GM21786 (cell line): Measurements from ENCODE around the gene BASP1.
A peak's percentile ranks its signal among the peaks of the same experiment; 100 is the strongest.

Experiments used
- ATAC-seq: cut with Tn5 transposase; IDR thresholded peaks from one replicate; pipeline ENCODE4 v1.9.1; 2021; ENCODE audit not compliant: unreplicated experiment

The BASP1 gene

DNA sequence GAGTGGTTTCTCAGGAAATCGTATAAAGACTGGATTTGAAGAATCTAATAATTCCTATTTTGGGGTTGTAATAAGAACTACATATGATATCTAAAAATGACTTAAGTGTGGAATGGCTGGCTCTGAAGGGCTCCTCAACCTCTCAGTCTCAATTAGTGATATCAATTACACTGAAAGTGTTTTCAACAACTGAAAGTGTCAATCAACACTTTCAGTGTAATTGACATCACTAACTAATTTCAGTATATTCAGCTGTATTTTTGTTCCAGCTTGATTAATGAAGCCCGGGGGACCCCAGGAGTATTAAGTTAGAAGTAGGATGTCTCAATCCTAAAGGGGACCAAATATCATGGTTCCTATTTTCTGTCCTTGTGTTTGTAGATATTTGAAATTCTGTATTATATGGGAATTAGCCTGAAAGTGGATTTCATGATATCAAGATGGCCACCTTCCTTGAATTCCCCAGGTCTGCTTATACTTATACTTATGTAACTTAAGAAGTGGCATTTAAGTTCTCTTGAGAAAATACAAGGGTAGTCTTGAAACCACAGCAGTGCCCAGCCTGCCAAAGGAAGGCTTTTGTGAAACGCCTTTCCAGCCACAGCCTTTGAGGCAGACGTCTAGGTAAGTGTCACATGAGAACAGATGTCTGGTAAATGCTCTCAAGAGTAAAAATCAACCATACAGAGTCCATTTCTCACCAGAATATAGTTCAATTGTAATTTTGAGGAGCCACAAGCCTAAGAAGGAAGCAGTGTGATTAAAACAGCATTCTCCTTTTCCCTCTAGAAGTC lies 4.6 kb downstream of the BASP1 start:
- peak; percentile 27 for ATAC-seq

GRCh38 chr5:17222664-17223063 lies 5.2 kb downstream of the BASP1 start:
- ATAC-seq, result no peak

DNA sequence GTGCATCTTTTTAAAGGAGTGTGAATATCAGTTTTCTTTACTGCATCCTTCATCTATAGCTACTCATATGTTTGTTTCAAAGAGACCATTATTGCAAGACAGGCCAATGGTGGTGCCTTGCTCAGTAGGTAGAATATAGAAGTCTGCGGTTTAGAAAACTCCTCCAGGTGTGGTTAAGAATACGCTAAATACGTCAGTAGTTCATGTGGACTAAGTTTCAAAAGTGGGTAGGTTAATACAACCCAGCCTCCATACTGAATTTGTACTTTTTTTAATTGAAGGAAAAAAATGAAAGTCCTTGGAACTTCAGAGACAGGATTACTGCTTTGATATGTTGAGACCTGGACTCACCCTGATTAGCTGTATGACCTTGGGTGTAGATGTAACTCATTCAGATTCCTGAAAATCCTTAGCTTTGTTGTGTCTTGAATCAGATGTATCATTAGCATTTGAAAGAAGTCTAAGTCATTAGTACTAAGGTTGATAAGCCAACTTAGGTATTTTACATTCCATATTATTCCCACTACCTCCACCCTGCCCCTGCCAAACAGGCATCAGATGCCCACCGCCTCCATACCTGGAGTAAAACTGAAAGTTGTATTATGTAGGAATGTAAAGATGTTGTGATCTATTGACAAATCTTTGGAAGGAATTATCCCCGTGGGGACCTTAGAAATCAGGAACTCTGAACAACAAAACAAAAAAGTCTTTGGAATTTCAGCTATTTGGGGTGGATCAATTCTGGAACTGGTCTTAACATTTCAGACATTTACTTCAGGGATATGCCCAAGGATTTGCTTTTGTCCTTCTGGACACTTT lies 6.1 kb downstream of the BASP1 start:
- peak; percentile 41 for ATAC-seq

GRCh38 chr5:17224858-17225511 lies 7.6 kb downstream of the BASP1 start:
- peak; percentile 49 for ATAC-seq

DNA sequence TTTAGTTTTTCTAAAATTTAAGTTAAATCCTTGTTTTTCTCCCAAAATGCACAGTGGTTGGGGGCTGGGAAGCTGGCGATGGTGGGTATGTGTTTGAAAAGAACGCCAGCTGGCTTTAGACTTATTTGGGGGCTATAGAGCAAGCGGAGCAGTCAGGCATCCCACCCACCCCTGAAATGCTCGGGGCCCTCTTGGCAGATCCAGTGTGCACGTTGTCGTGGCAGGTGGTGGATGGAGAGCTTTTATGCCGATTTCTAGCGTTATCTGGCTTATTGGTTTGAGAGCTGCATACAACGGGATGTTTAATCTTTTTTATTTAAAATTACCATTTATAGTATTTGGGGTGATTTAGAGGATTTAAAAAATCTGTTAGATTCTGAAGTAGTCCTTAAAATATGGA lies 8.1 kb downstream of the BASP1 start:
- ATAC-seq, result no peak

DNA sequence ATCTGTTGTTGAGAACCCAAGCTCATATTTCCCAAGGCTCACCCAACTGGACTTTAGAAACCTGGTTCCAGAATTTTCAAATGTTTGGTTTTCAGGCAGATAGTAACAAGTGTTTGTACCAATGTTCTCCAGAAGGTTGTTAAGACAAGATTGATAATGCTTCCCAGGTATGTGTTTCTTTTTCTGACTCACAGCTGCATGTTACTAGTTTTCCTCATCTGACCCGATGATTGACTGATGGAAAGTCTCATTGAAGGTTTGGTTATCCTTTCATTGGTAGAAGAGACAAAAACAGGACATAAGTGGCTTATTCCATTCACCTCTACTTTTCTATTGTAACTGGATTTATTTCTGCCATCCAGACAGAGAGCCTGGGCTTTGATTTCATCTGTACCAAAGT lies 10.4 kb downstream of the BASP1 start:
- no peak for ATAC-seq

DNA sequence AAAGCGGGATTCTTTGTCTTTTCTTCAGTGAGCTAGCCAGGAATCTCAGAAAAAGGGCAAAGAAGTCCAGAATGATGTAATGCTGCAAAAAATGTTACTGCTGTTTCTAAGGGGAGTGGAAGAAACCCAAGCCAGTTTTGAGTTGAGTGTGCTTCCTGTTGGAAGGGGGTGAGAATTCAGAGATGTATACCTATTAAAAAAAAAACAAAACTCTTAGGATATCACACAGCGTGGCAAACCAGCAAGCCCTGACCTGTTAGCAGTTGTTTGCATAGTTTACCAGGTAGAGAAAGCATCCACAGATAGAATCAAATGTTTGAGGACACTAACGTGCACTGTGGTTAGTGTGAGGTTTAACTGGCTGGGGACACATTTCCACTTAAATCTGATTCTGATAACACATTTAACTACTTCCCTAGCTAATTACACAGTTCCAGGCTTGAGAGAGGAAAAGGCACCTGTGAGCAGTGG lies 11.4 kb downstream of the BASP1 start:
- ATAC-seq, result peak; percentile 58

DNA sequence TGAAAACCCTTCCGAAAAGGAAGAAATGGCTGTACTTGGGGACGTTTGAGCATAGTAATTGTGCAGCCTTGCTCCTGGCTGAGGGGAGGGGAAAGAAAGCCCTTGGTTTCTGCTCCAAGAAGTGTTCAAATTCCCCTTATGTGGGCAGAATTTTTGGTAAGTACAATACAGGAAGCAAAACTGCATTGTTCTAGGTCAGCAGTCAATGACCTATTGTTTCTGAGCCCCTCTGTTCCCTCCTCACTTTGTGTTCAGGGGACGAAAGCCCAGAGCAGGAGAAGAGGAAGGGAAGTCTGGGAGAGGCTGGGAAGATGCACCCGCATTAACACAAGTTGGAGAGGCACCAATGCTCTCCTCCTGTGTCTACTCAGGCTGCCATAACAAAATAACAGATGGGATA lies 11.9 kb downstream of the BASP1 start:
- ATAC-seq, result peak; percentile 32

DNA sequence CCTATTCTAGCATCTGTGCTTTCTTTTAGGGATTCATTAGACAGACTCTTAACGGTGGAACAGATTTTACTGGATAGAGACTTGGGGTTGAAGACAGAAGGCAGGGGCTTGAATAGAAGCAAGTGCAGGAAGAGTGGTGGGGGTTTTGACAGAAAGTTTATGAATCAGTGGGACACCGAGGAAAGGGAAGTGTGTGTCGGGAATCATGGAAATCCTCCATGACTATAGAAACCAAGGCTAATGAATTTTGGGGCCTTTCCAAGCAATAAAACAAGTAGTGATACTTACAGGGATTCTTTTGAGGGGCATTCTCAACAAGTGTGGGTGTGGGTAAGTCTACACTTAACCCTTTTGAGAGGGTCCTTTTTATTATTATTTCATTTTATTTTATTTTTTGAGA lies 12.8 kb downstream of the BASP1 start:
- ATAC-seq, result no peak

GRCh38 chr5:17230808-17231525 lies 13.5 kb downstream of the BASP1 start:
- no peak for ATAC-seq

DNA sequence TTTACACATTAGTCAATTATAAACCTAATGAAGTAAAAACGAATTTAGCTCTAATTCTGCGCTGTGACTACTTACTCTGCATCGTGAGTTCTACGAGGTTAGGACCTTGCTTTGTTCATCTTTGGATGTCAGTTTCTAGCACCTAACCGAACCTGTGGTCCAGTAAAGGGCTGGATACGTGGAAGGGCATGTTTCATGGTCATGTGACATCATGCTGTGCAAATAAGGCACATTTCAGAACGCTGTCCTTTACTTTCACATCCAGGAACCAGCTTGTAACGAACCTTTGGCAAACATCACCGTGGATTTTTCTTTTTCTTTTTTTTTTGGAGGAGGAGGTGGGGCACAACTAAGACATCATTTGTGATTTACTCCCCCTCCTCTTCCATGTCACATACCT lies 15.0 kb downstream of the BASP1 start:
- no peak for ATAC-seq

GRCh38 chr5:17233488-17233887 lies 16.1 kb downstream of the BASP1 start:
- ATAC-seq, result no peak

DNA sequence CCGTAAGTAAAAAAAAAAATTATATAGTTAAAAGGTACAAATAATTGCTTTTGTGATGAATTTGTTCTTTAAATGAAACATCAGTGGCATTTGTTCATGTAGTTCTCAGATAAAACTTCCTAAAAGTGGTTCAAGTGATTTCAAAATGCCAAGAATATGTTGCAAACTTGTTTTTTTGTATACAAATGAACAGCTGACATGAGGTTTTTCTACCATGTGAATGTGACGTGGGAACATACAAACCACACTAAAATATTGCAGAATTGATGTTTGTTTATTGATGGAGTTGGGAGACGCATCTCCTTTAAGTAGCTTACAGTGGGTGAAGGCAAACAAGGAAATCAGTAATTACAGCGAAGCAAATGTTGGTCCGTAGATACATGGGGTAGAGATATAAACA lies 16.9 kb downstream of the BASP1 start:
- no peak for ATAC-seq

GRCh38 chr5:17235731-17236330 lies 18.4 kb downstream of the BASP1 start:
- no peak for ATAC-seq

DNA sequence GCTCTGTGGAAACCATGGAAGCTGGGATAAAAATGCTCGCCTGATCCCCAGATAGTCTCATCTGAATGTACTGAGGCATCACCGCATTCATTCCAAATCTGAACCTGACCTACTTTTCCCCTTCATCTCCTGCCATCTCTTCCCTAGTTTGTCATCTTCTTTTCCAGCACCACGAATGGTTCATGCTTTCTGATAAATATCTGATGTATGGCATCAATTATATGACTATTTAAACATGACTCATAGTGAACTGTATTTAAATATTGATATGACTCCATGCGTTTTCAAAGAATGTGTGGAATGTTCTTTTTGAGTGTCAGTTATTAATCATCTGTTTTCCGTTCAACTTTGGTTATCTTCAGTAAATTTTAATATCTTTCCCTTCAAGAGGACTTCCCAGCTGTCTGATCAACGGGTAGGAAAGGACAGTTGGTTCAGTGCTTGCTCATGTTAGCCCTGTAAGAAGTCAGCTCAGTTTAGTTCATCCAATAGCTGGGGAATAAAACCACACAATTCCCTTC lies 21.1 kb downstream of the BASP1 start:
- no peak for ATAC-seq

DNA sequence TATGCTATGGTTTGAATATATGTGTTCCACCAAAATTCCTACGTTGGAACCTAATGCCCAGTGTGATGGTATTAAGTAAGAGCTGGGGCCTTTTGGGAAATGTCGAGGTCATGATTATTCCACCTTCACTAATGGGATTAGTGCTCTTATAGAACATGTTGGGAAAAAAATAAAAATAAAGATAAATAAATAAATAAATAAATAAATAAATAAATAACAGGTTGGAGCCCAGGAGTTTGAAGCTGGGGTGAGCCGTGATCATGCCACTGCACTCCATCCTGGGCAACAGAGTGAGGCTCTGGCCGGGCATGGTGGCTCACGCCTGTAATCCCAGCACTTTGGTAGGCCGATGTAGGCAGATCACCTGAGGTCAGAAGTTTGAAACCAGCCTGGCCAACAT lies 22.5 kb downstream of the BASP1 start:
- no peak for ATAC-seq

GRCh38 chr5:17240487-17240886 lies 23.1 kb downstream of the BASP1 start:
- ATAC-seq, result no peak

DNA sequence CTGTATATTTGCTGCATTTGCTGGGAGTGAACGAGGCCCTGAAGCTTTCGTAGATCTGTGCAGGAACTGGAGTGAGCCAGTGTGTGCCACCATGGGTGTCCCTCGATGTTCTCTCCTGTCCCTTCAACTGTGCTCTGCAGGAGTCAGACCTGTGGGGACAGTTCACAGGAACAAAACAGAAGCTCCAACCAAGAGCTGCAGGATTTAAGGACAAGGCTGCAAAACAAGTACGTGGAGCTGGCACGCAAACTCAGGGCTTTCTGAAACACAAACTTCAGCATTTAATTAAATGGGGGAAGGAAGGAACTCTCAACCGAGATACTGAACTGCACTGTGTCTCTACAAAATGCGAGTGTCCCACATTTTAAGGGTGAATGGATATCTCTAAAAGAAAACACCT lies 24.2 kb downstream of the BASP1 start:
- no peak for ATAC-seq

DNA sequence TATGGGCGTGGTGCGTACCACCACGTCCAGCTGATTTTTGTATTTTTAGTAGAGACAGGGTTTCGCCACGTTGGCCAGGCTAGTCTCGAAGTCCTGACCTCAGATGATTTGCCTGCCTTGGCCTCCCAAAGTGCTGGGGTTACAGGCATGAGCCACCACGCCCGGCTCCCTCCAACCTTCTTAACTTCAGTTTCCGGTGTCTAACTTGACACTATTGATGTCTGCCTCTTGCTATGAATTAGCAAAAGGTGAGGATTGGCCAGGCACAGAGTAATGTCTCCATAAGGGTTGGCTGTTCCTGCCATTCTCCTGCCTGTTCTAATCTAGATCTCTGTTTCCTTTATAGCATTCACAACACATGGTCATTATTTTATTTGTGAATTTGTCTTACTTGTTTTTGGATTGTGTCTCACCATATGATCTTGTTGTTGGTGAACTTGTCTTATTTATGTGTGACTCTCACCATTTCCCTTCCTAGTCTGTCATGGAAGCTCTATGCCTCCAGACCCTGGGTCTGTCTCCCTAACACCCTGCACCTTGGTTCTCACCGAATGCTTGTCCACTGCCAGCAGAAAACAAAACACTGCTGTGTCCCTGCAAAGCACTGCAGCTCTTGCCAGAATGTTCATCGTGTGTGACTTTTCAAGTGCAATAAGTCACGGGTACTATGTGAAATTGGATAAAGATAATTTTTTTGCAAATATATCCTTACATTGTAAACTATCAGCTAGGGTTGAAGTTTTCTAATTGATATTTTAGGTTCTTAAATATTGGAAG lies 26.0 kb downstream of the BASP1 start:
- no peak for ATAC-seq
